Body of pancreas (tissue), 4 donors: ENCODE measurements around the gene CHST5. TPM values are rescaled to one million over a fixed set of nuclear protein-coding genes. Genes with fewer than 3 reads are reported as not detected.

Experiments used
- ATAC-seq: fragments of 150-250 bp; one replicate; pipeline ENCODE4 v1.9.1; 2016
- DNase-seq, 4 donors: peaks; one replicate each; pipeline ENCODE4 v3.0.0-alpha.2; 2019
- H3K27ac ChIP-seq, 4 donors: fragments of 200-600 bp; sonication (generic); 1 replicate in 3 of 4; 2 replicates in 1 of 4; pipeline versions ENCODE4 v1.5.1 to v1.6.1; 2016 to 2019; ENCODE audit warnings: mild to moderate bottlenecking in 1 of 4, mixed read lengths in 1 of 4, moderate library complexity in 1 of 4
- H3K27me3 ChIP-seq, 2 donors: fragments of 200-600 bp; sonication (generic); one replicate each; pipeline ENCODE4 v1.6.0; 2016; ENCODE audit warnings: mild to moderate bottlenecking in 1 of 2
- H3K36me3 ChIP-seq, 2 donors: fragments of 200-600 bp; sonication (generic); replicated peaks in 1 of 2; 2 replicates each; pipeline ENCODE4 v1.5.1; 2016; ENCODE audit warnings: low read depth in 2 of 2; ENCODE audit not compliant: insufficient read depth in 1 of 2
- H3K4me1 ChIP-seq: fragments of 200-600 bp; sonication (generic); one replicate; pipeline ENCODE4 v1.6.0; 2016
- H3K4me3 ChIP-seq, 2 donors: fragments of 200-600 bp; sonication (generic); 1 replicate in 1 of 2; 2 replicates in 1 of 2; pipeline ENCODE4 v1.5.1; 2016 to 2019
- H3K9me3 ChIP-seq, 3 donors: fragments of 200-600 bp; sonication (generic); 1 replicate in 2 of 3; 2 replicates in 1 of 3; pipeline ENCODE4 v1.5.1; 2016
- POLR2A ChIP-seq, 3 donors: fragments of 450-650 bp; IDR thresholded peaks; one replicate each; pipeline ENCODE4 v1.6.1; 2016; ENCODE audit warnings: antibody characterized with exemption in 3 of 3, mild to moderate bottlenecking in 2 of 3
- WGBS, 2 donors: methylation state at CpG; one replicate each; pipeline ENCODE4 v1.1.5; 2017; 5-methylcytosine and 5-hydroxymethylcytosine counted together
- intact Hi-C: fragments of 100-400 bp; cut with DNase I; formaldehyde crosslinking; loops from one replicate; pipeline ENCODE4 v1.15.1; 2023
- total RNA-seq, 2 donors: library from RNA; depleted of rRNA; stranded (reverse); fragments of >200 nt; gene quantifications; one replicate each; pipeline ENCODE4 v1.1.0, GENCODE V29; 2016
- TF ChIP-seq, protein P1 (sequence below), 7 experiments: fragments of 450-650 bp in 4 of 7; fragments of 200-600 bp in 3 of 7; sonication (generic) in 3 of 7; IDR thresholded peaks; one replicate each; pipeline ENCODE4 v1.5.1; 2016 to 2019; ENCODE audit warnings: antibody characterized with exemption in 7 of 7

CHST5 gene
- total RNA-seq, 2 donors from 2014 or later, result not detected

DNA sequence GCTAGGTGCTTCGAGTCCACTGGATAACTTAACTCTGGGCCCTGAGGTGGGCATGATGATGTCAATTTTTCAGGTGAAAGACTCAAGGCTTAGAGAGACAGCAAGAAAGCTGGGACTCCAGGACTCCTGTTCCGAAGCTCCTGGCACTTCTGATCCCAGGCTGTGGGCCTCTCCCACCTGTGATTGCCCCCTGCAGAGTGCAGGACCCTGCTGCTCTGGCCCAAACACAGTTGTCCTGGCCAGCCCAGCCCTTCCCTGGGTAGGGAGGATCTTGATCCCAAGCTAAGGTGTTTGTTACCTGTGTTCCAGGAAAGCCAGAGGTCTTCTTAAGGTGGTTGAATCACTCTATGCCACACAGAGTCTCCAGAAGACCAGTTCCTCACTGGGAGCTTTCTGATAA, 3.1 kb downstream of the CHST5 start:
- DNase-seq, result no peak
- Histone ChIP-seq H3K36me3 (no peaks in the 10 kb centered on the region), H3K4me3 (no peak overlapping the region), H3K27ac (no peak overlapping the region), H3K4me1 (peaks cover 4% of the 10 kb centered on the region), H3K9me3 (no peaks in the 10 kb centered on the region), H3K27me3 (no peaks in the 10 kb centered on the region)
- intact Hi-C loops, result no loop called here
- WGBS, 2 donors, result 71 to 84% methylated on average over 1 to 2 of the region's 2 CpGs
- no peak for TF ChIP-seq POLR2A (IDR thresholded peaks at IDR 0.05)
- TF ChIP-seq, protein P1, sequence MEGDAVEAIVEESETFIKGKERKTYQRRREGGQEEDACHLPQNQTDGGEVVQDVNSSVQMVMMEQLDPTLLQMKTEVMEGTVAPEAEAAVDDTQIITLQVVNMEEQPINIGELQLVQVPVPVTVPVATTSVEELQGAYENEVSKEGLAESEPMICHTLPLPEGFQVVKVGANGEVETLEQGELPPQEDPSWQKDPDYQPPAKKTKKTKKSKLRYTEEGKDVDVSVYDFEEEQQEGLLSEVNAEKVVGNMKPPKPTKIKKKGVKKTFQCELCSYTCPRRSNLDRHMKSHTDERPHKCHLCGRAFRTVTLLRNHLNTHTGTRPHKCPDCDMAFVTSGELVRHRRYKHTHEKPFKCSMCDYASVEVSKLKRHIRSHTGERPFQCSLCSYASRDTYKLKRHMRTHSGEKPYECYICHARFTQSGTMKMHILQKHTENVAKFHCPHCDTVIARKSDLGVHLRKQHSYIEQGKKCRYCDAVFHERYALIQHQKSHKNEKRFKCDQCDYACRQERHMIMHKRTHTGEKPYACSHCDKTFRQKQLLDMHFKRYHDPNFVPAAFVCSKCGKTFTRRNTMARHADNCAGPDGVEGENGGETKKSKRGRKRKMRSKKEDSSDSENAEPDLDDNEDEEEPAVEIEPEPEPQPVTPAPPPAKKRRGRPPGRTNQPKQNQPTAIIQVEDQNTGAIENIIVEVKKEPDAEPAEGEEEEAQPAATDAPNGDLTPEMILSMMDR (IDR thresholded peaks at IDR 0.05), result no peak
- ATAC-seq, result no peak

DNA sequence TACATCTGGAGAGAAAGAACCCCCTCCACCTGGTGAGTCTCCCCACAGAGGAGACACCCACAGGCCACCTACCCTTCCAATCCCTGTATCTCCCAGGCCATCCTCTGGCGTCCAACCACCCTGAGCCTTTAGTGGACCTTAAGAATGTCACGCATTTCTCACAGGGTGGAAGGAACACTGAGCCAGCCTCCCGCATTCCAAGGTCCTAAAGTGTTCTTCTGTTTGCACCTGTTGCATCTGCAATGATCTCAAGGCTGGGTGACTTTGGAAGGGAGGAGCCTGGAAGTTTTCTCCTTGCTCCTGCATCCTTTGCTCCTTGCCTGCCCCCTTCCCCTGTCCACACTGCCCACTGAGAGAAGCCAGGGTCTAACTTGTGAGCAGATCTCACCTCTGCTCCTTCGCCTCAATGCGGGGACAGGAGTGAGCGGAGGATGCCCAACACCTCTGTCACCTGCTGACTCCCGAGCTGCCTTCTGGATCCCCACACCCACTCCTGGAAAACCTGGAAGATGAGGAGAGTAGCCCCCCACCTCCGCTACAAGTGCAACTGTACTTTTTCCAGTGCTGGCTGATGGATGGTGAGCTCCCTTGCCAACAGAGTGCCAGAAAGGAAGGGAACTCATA, 3.7 kb downstream of the CHST5 start:
- intact Hi-C loops, result no loop called here
- Histone ChIP-seq H3K9me3 (no peaks in the 10 kb centered on the region), H3K4me1 (peaks cover 9% of the 10 kb centered on the region), H3K27me3 (no peaks in the 10 kb centered on the region), H3K36me3 (no peaks in the 10 kb centered on the region), H3K4me3 (no peak overlapping the region), H3K27ac (no peak overlapping the region)
- TF ChIP-seq, protein P1 (IDR thresholded peaks at IDR 0.05), result no peak
- no peak for TF ChIP-seq POLR2A (IDR thresholded peaks at IDR 0.05)
- ATAC-seq (no peak), DNase-seq (no peak)
- 64 to 72% methylated on average over 6 to 8 of the region's 8 CpGs for WGBS, 2 donors

DNA sequence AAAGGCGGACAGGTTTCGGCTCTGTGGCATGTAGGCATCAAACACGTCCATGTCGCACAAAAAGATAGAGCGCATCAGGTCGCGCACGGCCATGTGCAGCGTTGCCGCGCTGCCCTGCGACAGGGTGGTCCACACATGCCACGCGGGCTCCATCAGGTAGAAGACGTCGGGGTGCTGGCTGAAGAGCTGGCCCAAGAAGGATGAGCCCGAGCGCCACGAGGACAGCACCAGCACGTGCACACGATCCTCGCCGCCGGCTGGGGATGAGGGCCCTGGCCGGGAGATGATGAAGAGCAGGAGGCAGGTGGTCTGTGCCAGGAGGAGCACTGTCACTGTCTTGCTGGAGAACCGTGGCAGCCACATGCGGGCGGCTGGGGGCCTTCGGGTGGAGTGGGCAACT, 5.9 kb downstream of the CHST5 start:
- Histone ChIP-seq H3K36me3 (no peaks in the 10 kb centered on the region), H3K9me3 (no peaks in the 10 kb centered on the region), H3K27ac (no peak overlapping the region), H3K4me1 (peaks cover 9% of the 10 kb centered on the region), H3K4me3 (no peak overlapping the region), H3K27me3 (no peaks in the 10 kb centered on the region)
- TF ChIP-seq POLR2A (IDR thresholded peaks at IDR 0.05), result no peak
- TF ChIP-seq, protein P1 (IDR thresholded peaks at IDR 0.05), result no peak
- WGBS, 2 donors, result 92 to 95% methylated on average over 28 to 29 of the region's 29 CpGs
- no peak for DNase-seq
- intact Hi-C loops, result no loop called here
- no peak for ATAC-seq

DNA sequence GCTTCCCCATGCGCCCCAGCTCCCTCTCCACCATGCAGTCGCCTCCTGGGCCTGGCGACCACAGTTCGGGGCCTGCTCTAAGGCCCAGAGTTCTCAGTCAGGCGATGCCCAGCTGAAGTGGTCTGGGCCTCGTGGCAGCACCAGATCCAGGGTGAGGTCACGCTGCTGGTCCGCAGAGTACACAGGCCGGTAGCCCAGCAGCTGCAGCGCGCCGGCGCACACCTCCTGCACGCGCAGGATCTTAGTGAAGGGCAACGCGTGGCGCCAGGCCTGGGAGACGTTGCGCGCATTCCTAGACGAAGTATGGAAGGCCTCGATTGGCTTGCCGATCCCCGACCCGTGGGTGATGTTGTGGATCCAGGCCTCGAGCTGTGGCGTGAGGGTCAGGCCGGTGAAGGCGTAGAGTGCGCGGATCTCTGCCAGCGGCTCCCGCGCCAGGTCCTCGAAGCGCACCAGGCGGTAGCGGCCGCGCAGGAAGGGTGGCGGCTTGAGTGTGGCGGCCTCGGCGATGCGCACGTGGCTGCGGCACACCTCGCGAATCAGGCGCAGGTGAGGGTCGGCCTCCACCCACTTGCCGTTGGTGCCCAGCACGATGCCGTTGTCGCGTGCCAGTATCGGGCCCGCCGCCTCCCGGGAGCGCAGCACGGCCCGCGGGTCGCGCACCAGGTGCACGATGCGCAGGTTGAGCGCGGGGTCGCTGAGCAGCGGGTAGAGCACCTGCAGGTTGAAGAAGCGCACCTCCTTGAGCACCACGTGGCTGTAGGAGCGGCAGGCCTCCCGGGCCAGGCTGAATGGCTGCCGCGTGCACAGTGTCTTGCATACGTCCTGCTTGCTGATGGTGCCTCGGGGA, 6.6 kb downstream of the CHST5 start:
- WGBS, 2 donors, result 95 to 96% methylated on average over 29 to 78 of the region's 81 CpGs
- H3K27me3 ChIP-seq, result no peaks in the 10 kb centered on the region
- DNase-seq, result no peak
- no peak for TF ChIP-seq POLR2A (IDR thresholded peaks at IDR 0.05)
- TF ChIP-seq, protein P1 (IDR thresholded peaks at IDR 0.05), result no peak
- no peaks in the 10 kb centered on the region for H3K36me3 ChIP-seq
- intact Hi-C loops, result no loop called here
- no peaks in the 10 kb centered on the region for H3K9me3 ChIP-seq
- H3K4me1 ChIP-seq, result peaks cover 9% of the 10 kb centered on the region
- ATAC-seq, result no peak
- H3K4me3 ChIP-seq, result no peak overlapping the region
- H3K27ac ChIP-seq, result no peak overlapping the region
